Erythroblast (primary cell): ENCODE data around the gene FSTL4.

Experiments used
- GATA1 ChIP-seq: IDR thresholded peaks from 2 replicates; pipeline ENCODE4 v1.6.1; 2011; ENCODE audit warnings: low read depth, mild to moderate bottlenecking, control low read depth, low read length, moderate library complexity
- POLR2A ChIP-seq: IDR thresholded peaks from 2 replicates; pipeline ENCODE4 v1.6.1; 2011; ENCODE audit warnings: mild to moderate bottlenecking, low read length

DNA sequence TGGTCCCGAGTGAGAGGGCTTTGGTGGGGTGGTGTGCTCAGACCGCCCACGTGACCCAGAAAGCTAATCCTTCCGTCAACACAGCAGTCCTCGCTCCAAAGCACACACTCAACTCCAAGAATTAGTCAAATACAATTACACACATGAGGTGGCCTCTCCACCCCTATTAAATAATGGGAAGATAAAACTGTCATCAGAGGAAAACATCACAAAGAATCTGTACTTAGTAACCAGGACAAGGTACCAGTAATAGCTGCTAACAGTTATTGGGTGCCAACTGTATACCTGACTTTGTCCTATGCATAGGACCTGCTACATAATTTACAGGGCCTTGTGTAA is 337.8 kb downstream of the FSTL4 start:
- TF ChIP-seq POLR2A (no peak), GATA1 (no peak)
